SW 1271 (cell line): ENCODE results near the gene FMO3.

Experiments used
- DNase-seq, 2 experiments: peaks; one replicate each; lab custom pipeline; 2025; lab: John Stamatoyannopoulos, UW

Gene FMO3

DNA sequence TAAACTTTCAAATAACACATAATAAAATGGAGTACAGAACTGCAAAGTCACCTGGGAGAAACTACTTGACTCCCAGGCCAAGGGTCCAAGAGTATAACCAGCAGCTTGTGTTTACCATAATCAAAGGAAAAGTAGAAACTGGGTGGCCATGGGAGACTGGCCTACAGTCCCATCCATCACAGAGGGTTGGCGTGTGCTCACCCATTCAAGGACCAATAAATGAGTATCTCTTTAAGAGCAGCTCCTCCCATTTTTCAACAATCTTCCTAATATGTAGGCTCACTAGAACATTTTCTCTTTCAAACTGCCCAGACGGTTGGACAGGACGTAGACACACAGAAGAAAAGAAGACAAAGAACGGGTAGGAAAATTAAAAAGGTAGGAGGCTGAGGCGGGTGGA lies at the start of gene FMO3:
FMO3 (plus strand) TSS at position 302 of the 400 bp plus-strand sequence. CDS start 1,754 bp downstream, outside the sequence.
- no peak for DNase-seq

GRCh38 chr1:171048014-171048413 lies 42.7 kb upstream of the FMO3 start:
- DNase-seq = no peak

DNA sequence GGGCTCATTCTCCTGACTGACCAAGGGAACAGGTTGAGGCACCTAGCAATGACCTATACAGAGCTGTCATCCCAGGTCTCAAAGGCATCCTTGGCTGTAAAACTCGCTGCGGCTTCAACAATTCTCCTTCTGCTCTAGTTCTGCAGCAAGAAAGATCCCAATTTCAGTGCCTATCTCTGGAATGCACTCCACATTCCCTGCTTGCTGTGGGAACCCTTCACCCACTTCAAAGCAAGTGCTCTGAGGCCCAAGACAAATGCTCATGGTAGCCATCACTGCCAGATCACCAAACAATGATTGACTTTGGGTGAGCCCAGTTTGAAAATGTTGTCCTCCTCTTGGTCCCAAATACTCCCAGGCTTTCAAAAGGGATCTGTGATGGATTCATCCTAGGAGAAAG lies 37.7 kb upstream of the FMO3 start:
- no peak for DNase-seq

- DNase-seq = no peak
These were observed 34.6 kb upstream of the FMO3 start for GRCh38 chr1:171055966-171056643.

DNA sequence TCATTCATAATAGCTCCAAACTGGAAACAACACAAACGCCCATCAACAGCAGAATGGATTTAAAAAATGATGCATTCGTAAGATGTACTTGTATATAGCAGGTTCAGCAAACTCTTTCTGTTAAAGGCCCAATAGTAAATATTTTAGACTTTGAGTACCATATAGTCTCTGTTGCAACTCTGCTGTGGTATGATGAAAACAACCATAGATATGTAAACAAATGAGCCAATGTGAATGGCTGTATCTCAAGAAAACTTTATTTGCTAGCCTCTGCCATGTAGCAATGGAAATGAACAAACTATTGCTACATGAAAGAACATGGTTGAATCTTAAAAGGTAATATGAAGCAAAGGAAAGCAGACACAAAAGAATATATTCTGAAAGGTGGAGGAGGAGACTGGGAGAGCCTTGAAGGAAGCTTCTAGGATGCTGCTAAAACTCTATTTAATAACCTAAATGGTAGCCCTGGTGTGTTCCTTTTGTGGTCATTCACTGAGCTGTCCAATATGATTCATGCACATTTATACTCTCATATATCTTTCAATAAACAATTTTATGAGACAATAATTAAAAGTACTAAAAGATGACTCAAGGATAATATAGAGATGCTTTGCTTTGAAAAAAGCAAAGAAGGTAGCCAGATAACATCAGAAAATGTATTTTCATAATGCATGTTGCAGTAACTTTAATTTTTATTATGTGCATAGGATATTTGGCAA lies 29.1 kb upstream of the FMO3 start:
- no peak for DNase-seq

DNA sequence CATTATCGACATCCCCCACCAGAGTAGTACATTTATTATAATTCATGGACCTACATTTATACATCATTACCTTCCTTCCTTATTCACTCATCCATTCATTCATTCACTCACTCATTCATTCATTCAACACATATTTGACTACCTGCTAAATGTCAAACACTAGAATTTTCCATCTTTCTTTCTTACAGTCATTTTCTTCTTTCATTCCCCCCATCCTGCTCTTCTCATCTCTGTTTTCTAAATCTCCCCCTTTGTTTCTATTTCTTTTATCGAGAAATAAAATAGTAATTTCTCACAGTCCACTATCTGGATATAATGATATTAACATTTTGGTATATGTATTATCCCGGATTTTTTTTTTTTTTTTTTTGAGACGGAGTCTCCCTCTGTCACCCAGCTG lies 27.8 kb upstream of the FMO3 start:
- no peak for DNase-seq

GRCh38 chr1:171075041-171075440 lies 15.7 kb upstream of the FMO3 start:
- DNase-seq = no peak

DNA sequence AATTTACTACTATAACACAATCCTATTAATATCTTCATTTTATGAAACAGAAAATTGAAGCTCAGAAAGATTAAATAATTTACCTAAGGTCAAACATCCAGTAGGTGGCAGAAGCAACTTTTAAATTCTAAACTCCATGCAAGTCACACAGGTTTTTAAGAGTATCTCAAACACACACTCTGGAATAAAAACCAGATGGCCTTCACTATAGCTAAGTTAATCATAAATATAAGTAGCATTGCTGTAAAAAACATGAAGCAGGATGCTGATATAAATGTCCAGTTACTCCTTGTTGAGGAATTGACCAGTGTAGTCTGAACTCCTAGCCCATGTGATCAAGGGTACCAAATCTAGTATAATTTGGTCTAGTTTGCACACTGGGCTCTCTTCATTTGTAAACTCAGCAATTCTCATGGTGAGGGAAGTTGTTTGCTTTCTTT lies 9.4 kb upstream of the FMO3 start:
- peak in 1 of 2 experiments; percentile 8 for DNase-seq

DNA sequence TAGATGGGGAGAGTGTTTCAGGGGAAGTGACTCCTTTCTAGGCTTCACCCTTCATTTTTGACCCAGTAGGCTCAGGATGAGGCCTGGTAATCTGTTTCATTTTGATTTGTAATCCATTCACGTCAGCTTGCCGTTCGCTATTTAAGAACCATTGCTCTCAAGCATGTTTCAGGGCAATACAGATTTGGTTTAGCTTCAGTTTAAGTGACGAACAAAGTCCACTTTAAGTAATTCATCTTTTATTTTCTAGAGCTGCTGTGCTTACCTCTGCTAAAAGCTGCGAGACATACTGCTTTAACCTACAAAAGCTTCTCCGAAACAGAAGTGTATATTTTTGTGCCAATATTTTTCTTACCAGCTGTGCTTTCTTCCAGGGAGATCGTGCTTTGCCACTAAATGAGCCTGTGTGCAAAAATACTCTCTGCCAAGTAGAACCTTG lies 8.9 kb upstream of the FMO3 start:
- no peak for DNase-seq

GRCh38 chr1:171082606-171083005 lies 8.1 kb upstream of the FMO3 start:
- DNase-seq = no peak

DNA sequence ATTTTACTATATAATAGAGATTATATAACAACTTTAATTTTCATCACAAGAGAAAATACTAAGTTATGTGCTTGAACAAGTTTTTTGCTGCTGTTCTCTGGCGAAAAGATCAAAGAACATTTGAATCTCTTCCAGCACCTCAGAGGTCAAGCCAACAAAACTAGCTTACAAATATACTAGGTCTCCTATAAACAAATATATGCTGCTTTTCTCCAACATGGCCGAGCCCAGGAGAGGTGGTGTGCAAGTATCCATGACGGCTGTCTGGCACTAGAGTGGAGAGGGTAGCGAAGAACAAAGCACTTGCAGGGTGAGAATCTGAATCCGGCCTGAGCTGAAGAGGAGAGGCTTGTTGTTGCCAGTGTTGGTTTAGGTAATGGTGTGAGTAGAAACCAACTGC lies 7.5 kb upstream of the FMO3 start:
- no peak for DNase-seq

- no peak for DNase-seq
These were observed 6.6 kb upstream of the FMO3 start for GRCh38 chr1:171084091-171084490.

DNA sequence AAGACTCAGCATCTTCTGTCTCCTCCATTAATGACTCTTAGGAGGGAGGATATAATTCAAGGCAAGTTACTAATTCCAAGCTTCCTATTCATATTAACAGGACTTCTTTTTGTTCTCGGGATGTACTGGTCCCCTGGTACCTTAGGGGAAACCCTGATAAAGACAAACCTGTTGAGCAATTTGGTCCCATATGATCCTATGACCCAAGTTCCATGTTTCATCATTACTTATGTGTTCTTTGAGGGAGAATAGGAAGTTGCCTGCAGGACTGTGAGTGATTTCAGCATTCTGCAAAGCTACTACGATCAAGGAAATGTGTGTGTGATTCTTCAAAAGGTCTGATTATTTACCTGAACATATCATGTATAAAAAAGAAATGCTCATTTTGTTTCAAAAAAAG lies 5.8 kb upstream of the FMO3 start:
- no peak for DNase-seq

DNA sequence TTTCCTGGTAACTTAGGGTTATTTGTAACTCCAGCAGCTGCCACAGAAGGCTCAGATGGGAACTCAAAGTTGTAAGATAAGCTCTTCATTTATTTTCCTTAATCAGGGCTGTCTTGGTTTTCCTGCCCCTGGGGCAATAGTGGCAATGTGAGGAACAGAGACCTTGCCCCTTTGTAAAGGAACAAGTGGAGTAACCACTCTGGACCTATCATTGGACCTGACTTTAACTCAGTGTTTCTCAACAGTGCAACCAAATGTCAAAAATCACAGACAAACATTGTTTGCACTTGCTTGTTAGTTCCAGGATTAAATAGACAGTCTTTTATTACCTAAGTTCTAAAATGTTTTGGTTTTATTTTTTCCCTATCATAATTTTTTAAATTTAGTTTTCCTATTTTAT lies 2.8 kb upstream of the FMO3 start:
- no peak for DNase-seq

- no peak for DNase-seq
These were observed 13.2 kb downstream of the FMO3 start for GRCh38 chr1:171103862-171104261.

- no peak for DNase-seq
These were observed 16.7 kb downstream of the FMO3 start for GRCh38 chr1:171107262-171107940.

- no peak for DNase-seq
These were observed 17.3 kb downstream of the FMO3 start for GRCh38 chr1:171107969-171108368.

DNA sequence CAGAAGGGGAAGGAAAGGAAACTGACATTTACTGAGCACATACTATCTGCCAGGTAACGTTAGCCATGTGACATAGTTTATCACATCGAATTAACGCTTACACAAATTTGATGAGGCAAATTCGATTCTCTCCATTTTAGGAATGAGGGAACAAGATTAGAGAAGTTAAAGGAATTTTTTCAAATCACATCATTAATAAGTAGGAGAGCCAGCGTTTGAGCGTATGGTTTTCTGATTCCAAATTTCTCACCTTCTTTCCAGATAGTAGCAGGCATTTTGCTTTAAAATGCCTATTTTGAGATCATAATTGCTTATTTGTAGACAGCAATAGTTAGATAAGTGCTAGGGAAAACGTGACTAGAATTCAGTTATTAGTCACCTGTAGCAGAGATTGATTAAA lies 19.3 kb downstream of the FMO3 start:
- no peak for DNase-seq

DNA sequence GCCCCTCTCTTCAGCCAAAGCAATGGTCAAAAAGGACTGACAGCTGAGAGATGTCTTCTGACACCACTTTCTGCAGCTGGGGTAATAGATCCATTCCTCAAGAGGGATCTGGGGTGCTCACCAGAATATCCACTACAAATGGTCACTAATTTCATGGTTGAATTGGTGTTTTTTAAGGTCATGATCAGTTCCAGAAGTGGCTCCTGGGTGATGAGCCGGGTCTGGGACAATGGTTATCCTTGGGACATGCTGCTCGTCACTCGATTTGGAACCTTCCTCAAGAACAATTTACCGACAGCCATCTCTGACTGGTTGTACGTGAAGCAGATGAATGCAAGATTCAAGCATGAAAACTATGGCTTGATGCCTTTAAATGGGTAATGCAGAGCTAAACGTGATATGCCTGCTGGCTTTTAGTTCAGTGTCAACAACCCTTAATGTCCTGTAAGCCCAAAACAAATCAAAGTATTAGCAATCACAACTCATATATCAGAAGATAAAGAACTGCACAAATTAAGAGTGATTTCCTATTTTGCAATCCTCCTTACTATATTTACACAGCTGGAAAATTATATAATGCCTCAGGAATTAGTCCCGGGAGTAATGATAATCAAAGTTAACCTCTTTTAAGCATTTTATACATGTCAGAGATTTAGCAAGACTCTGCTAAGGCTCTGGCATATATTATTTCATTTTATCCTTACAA lies 20.1 kb downstream of the FMO3 start:
- no peak for DNase-seq

DNA sequence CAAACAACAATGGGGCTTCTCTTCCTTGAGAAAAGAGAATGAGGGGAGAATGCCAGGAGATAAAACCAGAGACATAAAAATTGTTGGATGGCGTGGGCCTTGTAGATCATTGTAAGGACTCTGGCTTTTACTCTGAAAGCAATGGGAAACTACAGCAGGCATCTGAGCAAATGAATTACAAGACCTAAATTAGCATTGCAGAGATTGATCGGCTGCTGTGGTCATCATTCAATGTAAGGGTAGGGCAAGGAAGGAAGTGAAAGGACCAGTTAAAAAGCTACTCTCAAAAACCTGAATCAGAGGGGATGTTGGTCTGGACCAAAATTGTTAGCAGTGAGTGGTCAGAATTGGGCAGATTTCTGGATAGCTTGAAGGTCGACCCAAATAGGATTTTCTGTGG lies 21.4 kb downstream of the FMO3 start:
- DNase-seq = no peak

- DNase-seq = no peak
These were observed 22.7 kb downstream of the FMO3 start for GRCh38 chr1:171113382-171113781.

GRCh38 chr1:171115280-171115897 lies 24.7 kb downstream of the FMO3 start:
- DNase-seq = no peak
